ENCODE results near the gene PRM2. TPM values are rescaled to one million over a fixed set of nuclear protein-coding genes. Genes with fewer than 3 reads are reported as not detected.

Gene PRM2
- total and polyA plus RNA-seq, 2 of the 8 experiments (the other 6 are each of a cell fraction or from before 2014, with no cell fraction given), result not detected

GRCh38 chr16:11300560-11300892 lies 24.2 kb upstream of the PRM2 start (continued):
- TF ChIP-seq CHD7 (IDR thresholded peaks at IDR 0.05; ENCODE audit: insufficient replicate concordance, low read length), result no peak

All from H1 (cell line).